Smooth muscle cell of the coronary artery (primary cell): ENCODE data around the gene AMDHD1. TPM values are rescaled to one million over a fixed set of nuclear protein-coding genes. Genes with fewer than 3 reads are reported as not detected.

Source experiments
- total RNA-seq: library from RNA; depleted of rRNA; stranded (reverse); fragments of >200 nt; gene quantifications from 2 replicates; pipeline ENCODE4 v1.2.3, GENCODE V29; 2014; ENCODE audit warnings: low replicate concordance

Gene AMDHD1
- 0.15 TPM in 1 of 2 replicates, not detected in the other for total RNA-seq

DNA sequence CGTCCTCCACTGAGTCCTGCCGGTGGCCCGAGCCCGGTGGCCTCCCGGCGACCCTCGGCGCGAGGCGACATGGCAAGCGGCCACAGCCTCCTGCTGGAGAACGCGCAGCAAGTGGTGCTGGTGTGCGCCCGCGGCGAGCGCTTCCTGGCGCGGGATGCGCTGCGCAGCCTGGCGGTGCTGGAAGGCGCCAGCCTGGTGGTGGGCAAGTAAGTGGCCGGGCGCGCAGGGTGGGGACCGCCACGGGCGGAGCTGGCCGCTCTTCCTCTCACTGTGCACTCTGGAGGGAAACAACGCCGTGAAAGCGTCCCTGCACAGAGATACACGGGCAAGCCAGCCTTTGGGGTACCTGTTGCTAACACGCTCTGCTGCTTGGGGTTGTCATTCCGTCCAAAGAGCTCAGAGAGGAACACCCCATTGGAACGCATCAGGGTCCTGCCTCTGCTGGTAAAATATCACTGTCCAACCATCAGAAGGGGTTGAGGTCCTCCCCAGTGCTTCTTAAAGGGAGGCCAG is at the start of gene AMDHD1:
TSS of gene AMDHD1 (plus strand) at position 2 of the 513 bp plus-strand sequence. CDS start at position 70, 68 bp downstream.

DNA sequence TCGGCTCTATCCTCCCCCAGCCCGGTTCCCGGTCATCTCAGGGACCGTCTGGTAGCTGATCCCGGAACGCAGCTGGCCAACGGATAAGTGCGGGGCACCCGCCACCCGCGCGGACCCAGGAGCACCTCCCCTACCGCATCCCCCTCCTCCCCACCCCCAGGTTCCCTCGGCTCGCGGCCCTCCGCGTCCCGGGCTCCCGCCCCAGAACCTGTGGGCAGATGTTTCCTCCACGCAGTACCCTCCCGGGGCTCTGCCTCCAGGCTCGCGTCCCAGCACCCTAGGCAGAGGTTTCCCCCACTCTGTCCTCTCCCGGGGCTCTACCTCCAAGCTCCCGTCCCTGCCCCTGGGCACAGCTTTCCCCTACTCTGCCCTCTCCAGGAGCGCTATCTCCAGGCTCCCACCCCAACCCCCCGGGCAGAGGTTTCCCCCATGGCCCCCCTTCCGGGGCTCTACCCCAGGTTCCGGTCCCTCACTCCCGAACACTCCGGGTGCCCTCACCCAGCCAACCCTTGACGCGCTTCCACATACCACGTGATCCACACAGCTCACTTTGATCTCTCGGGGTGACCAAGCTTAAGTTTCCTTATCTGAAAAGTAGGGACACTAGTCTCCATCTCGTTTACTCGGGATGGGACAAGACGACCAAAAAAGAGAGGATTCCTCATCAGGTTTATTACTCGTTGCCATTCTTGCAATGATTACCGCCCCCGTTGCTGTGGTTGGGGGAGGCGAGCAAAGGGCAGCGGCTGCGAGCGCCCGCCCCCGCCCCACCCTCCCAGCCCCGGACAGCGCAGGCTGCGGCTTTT is 404 bp upstream of the AMDHD1 start, which contains the start of gene CCDC38:
TSS of gene CCDC38 (minus strand) at position 91 of the 806 bp plus-strand sequence. CDS start 6,105 bp downstream, outside the sequence.

DNA sequence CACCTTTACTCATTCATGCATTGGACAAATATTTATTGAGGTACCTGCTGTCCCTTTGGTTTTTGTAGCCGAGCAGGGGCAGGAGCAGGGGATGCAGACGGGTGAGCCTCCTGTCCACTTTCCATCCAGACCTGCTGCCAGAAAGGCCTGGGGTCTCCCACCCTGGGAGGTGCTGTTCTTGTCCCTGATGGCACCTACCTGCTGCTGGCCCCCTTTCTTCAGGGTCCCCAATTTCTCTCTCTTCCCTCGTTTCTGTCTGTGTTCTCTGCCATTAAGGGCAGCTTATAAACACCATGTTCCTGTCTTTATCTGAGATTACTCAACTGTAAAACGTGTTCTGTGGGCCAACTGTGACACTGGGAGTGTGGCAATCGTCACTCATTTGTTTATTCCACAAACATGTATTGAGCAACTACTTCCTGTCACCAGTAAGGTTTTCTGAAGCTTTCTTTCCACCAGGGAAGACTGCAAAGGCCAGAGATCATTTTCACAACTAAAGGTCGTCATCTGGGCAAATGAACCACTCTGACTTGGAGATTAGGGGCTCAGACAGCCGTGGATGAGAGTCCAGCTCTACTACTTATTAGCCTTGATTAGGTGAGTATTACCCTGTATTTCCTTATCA is 53.0 kb downstream of the AMDHD1 start, which contains the start of gene HAL:
TSS of gene HAL (minus strand) at position 311 of the 625 bp plus-strand sequence. CDS start 434 bp downstream, outside the sequence.

Other genes with a start within 250 kb of the AMDHD1 start
- gene NTN4, start 152.6 kb upstream of the AMDHD1 start, total RNA-seq, result 26.7 and 234 TPM in 2 replicates
- 22.2 TPM in 2 replicates for gene SNRPF, start 84.4 kb upstream of the AMDHD1 start, total RNA-seq
- not detected in 2 replicates for gene CCDC38, start 717 bp upstream of the AMDHD1 start, total RNA-seq
- gene HAL, start 53.0 kb downstream of the AMDHD1 start, total RNA-seq, result under 0.01 and 0.47 TPM in 2 replicates
- 59.3 and 76.7 TPM in 2 replicates for gene LTA4H, start 92.3 kb downstream of the AMDHD1 start, total RNA-seq